ENCODE results near the gene C6orf136. TPM values are rescaled to one million over a fixed set of nuclear protein-coding genes. Genes with fewer than 3 reads are reported as not detected.
A peak's percentile ranks its signal among the peaks of the same experiment; 100 is the strongest.
"Not testable (repeated sequence)": the region's sequence is repeated elsewhere in the genome, so short reads cannot be mapped to it uniquely, and the experiment has no call there.

C6orf136 gene
- total RNA-seq, 4 donors from 2014 or later, result 13.5 to 21.4 (median 20.7) TPM

- Histone ChIP-seq H3K4me3 (no peak overlapping the region), H3K9me3 (no peaks in the 10 kb centered on the region), H3K27me3 (no peaks in the 10 kb centered on the region), H3K4me1 (peaks cover 0 to 1% (median 0%) of the 10 kb centered on the region in 4 donors), H3K36me3 (peaks cover 4 to 100% (median 31%) of the 10 kb centered on the region in 3 donors), H3K27ac (no peak overlapping the region)
- WGBS, 2 donors, result 91 to 92% methylated on average over 34 of the region's 34 CpGs
- DNase-seq (ENCODE audit: low spot score in 2 of 2), result no peak
- TF ChIP-seq CTCF (IDR thresholded peaks at IDR 0.05) (no peak), EP300 (IDR thresholded peaks at IDR 0.05) (no peak), POLR2A (IDR thresholded peaks at IDR 0.05) (no peak)
Observed at GRCh38 chr6:30664994-30665767, 18.2 kb downstream of the C6orf136 start.

- WGBS, 2 donors, result 80 to 81% methylated on average over 2 of the region's 2 CpGs
- H3K27ac ChIP-seq; H3K9me3 ChIP-seq; H3K4me3 ChIP-seq; H3K27me3 ChIP-seq; DNase-seq (ENCODE audit: low spot score in 2 of 2): not testable (repeated sequence)
- peaks cover 4 to 98% (median 31%) of the 10 kb centered on the region in 3 donors for H3K36me3 ChIP-seq
- H3K4me1 ChIP-seq, result peaks cover 0 to 12% (median 2%) of the 10 kb centered on the region in 4 donors
Observed at GRCh38 chr6:30666300-30666699, 19.4 kb downstream of the C6orf136 start.

GRCh38 chr6:30670760-30671527 lies 24.0 kb downstream of the C6orf136 start:
- Histone ChIP-seq H3K9me3 (no peaks in the 10 kb centered on the region), H3K27me3 (no peaks in the 10 kb centered on the region), H3K36me3 (peaks cover 0 to 58% (median 12%) of the 10 kb centered on the region in 3 donors), H3K27ac (no peak overlapping the region), H3K4me1 (peaks cover 0 to 30% (median 10%) of the 10 kb centered on the region in 4 donors), H3K4me3 (no peak overlapping the region)
- no peak for TF ChIP-seq EP300 (IDR thresholded peaks at IDR 0.05)
- TF ChIP-seq CTCF (IDR thresholded peaks at IDR 0.05), result no peak
- TF ChIP-seq POLR2A (IDR thresholded peaks at IDR 0.05), result no peak
- 85 to 86% methylated on average over 27 of the region's 27 CpGs for WGBS, 2 donors
- DNase-seq (ENCODE audit: low spot score in 2 of 2), result no peak

GRCh38 chr6:30672445-30673253 lies 25.7 kb downstream of the C6orf136 start, which contains the start of gene DHX16:
Gene DHX16, minus strand, starts transcription at chr6:30673006. Its CDS starts 165 bp downstream, at chr6:30672841.
- H3K4me3 ChIP-seq, result peak within 1 kb of the TSS; percentile 73 to 87 (median 78)
- H3K36me3 ChIP-seq, result peaks cover 2 to 58% (median 25%) of the 10 kb centered on the region in 3 donors
- no peaks in the 10 kb centered on the region for H3K9me3 ChIP-seq
- DNase-seq (ENCODE audit: low spot score in 2 of 2), result peak; percentile 95 to 100
- peaks cover 0 to 30% (median 10%) of the 10 kb centered on the region in 4 donors for H3K4me1 ChIP-seq
- peak within 1 kb of the TSS; percentile 57 to 85 (median 74) for H3K27ac ChIP-seq
- 1% methylated on average over 31 to 36 of the region's 57 CpGs for WGBS, 2 donors
- TF ChIP-seq POLR2A (IDR thresholded peaks at IDR 0.05), result peak in 1 of 2 donors; percentile 17
- TF ChIP-seq EP300 (IDR thresholded peaks at IDR 0.05), result peak; percentile 85 to 94
- TF ChIP-seq CTCF (IDR thresholded peaks at IDR 0.05), result peak; percentile 58 to 92 (median 84)
- H3K27me3 ChIP-seq, result no peaks in the 10 kb centered on the region

- Histone ChIP-seq H3K27me3 (no peaks in the 10 kb centered on the region), H3K27ac (no peak overlapping the region), H3K36me3 (peaks cover 5 to 52% (median 13%) of the 10 kb centered on the region in 3 donors), H3K9me3 (no peaks in the 10 kb centered on the region), H3K4me1 (peaks cover 0 to 45% (median 33%) of the 10 kb centered on the region in 4 donors), H3K4me3 (no peak overlapping the region)
- no peak for DNase-seq (ENCODE audit: low spot score in 2 of 2)
- WGBS, 2 donors, result 72 to 79% methylated on average over 10 of the region's 10 CpGs
- TF ChIP-seq CTCF (IDR thresholded peaks at IDR 0.05), result no peak
- TF ChIP-seq EP300 (IDR thresholded peaks at IDR 0.05), result no peak
- no peak for TF ChIP-seq POLR2A (IDR thresholded peaks at IDR 0.05)
Observed at GRCh38 chr6:30676660-30677285, 29.8 kb downstream of the C6orf136 start.

All from tibial nerve (tissue), 4 donors.